Hematopoietic multipotent progenitor cell treated with erythropoietin and hydrocortisone succinate and interleukin-3 and kit ligand, for 17 days (in vitro differentiated cells): ENCODE data around the gene MMP24.

Experiments
- DNase-seq: peaks from one replicate; pipeline ENCODE4 v3.0.0-alpha.2; 2015; ENCODE audit warnings: low spot score

MMP24 gene

GRCh38 chr20:35279040-35279439, 52.5 kb downstream of the MMP24 start:
- DNase-seq, result no peak

- DNase-seq, result no peak
Observed at GRCh38 chr20:35279533-35280174, 53.2 kb downstream of the MMP24 start.

GRCh38 chr20:35280523-35280922, 54.0 kb downstream of the MMP24 start:
- DNase-seq, result no peak

GRCh38 chr20:35281506-35282101, 55.1 kb downstream of the MMP24 start:
- DNase-seq, result no peak

- no peak for DNase-seq
Observed at GRCh38 chr20:35283441-35284266, 57.2 kb downstream of the MMP24 start.

GRCh38 chr20:35284267-35284991, 57.9 kb downstream of the MMP24 start, which contains the start of gene EIF6:
EIF6 (minus strand) TSS chr20:35284772; CDS start chr20:35284487, 285 bp downstream.
- peak; percentile 45 for DNase-seq

GRCh38 chr20:35284992-35285805, 58.7 kb downstream of the MMP24 start:
- DNase-seq, result no peak

- no peak for DNase-seq
Observed at GRCh38 chr20:35285806-35286076, 59.3 kb downstream of the MMP24 start.

- DNase-seq, result no peak
Observed at GRCh38 chr20:35286077-35286898, 59.8 kb downstream of the MMP24 start.

- DNase-seq, result no peak
Observed at GRCh38 chr20:35286899-35287508, 60.5 kb downstream of the MMP24 start.

- no peak for DNase-seq
Observed at GRCh38 chr20:35287509-35288324, 61.2 kb downstream of the MMP24 start.

- DNase-seq, result no peak
Observed at GRCh38 chr20:35288325-35289060, 62.0 kb downstream of the MMP24 start.

GRCh38 chr20:35290186-35290886, 63.8 kb downstream of the MMP24 start:
- DNase-seq, result no peak

- no peak for DNase-seq
Observed at GRCh38 chr20:35290887-35291417, 64.5 kb downstream of the MMP24 start.

- DNase-seq, result no peak
Observed at GRCh38 chr20:35291654-35292503, 65.4 kb downstream of the MMP24 start, which contains the start of gene FAM83C. FAM83C (minus strand) TSS chr20:35292425; CDS start chr20:35292304, 121 bp downstream.

- no peak for DNase-seq
Observed at GRCh38 chr20:35292504-35293285, 66.2 kb downstream of the MMP24 start.
